Muscle layer of colon (tissue), 2 donors: ENCODE measurements around the gene MKRN1.

Experiments
- H3K27ac ChIP-seq: one replicate; pipeline ENCODE4 v1.7.0; 2013; ENCODE audit warnings: low read depth, mild to moderate bottlenecking, low read length, moderate library complexity
- H3K27me3 ChIP-seq, 2 donors: one replicate each; pipeline ENCODE4 v1.7.0; 2013; ENCODE audit warnings: low read length in 2 of 2, mild to moderate bottlenecking in 2 of 2; ENCODE audit not compliant: insufficient read depth in 2 of 2, control insufficient read depth in 1 of 2
- H3K36me3 ChIP-seq: one replicate; pipeline ENCODE4 v1.7.0; 2013; ENCODE audit warnings: mild to moderate bottlenecking, low read length; ENCODE audit not compliant: insufficient read depth
- H3K4me1 ChIP-seq: one replicate; pipeline ENCODE4 v1.7.0; 2013; ENCODE audit warnings: mild to moderate bottlenecking, low read length; ENCODE audit not compliant: insufficient read depth
- H3K4me3 ChIP-seq, 2 donors: one replicate each; pipeline ENCODE4 v1.7.0; 2013; ENCODE audit warnings: low read length in 2 of 2, low read depth in 1 of 2, mild to moderate bottlenecking in 1 of 2, moderate library complexity in 1 of 2
- H3K9ac ChIP-seq: one replicate; pipeline ENCODE4 v1.7.0; 2013; ENCODE audit warnings: low read length
- H3K9me3 ChIP-seq: one replicate; pipeline ENCODE4 v1.7.0; 2013; ENCODE audit warnings: mild to moderate bottlenecking, low read length
- donor health status: abdominal sarcoma.
- donor health status: Adenocarcinoma of cecum.

MKRN1 gene, protein sequence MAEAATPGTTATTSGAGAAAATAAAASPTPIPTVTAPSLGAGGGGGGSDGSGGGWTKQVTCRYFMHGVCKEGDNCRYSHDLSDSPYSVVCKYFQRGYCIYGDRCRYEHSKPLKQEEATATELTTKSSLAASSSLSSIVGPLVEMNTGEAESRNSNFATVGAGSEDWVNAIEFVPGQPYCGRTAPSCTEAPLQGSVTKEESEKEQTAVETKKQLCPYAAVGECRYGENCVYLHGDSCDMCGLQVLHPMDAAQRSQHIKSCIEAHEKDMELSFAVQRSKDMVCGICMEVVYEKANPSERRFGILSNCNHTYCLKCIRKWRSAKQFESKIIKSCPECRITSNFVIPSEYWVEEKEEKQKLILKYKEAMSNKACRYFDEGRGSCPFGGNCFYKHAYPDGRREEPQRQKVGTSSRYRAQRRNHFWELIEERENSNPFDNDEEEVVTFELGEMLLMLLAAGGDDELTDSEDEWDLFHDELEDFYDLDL

DNA sequence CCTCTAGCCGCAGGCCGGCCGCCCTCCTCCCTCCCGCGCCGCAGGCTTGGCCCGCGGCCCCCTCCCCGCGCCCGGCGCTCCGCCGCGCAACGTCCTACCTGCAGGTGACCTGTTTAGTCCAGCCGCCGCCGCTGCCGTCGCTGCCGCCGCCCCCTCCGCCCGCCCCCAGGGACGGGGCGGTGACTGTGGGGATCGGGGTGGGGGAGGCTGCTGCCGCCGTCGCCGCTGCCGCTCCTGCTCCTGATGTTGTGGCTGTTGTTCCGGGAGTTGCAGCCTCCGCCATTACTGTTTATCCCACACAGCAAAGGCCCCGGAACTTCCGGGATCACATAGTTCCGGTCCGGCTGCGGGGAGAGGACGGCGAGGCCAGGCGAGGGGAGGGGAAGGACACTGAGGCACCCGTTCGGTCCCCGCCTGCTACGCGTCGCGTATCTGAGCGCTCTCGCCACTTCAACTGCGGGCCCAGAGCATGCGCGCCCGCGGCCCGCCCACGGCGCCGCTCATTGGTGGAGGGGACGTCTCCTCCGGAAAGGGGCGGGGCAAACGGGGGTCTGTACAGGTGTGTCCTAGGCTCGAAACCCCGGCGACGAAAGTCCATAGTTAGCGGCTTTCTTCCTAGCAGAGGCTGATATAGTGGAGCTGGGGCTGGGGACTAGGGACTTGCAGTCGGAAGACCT lies at the start of gene MKRN1:
Gene MKRN1 (minus strand): TSS at position 444 of the 677 bp plus-strand sequence. CDS start 161 bp downstream, at position 283.
- peaks cover 8% of the 10 kb centered on the region for H3K4me1 ChIP-seq
- H3K27ac ChIP-seq, result peak within 1 kb of the TSS; percentile 98
- peak within 1 kb of the TSS; percentile 73 to 80 for H3K4me3 ChIP-seq
- no peaks in the 10 kb centered on the region for H3K36me3 ChIP-seq
- no peaks in the 10 kb centered on the region for H3K27me3 ChIP-seq
- H3K9me3 ChIP-seq, result no peaks in the 10 kb centered on the region
- peak within 1 kb of the TSS; percentile 3 for H3K9ac ChIP-seq

DNA sequence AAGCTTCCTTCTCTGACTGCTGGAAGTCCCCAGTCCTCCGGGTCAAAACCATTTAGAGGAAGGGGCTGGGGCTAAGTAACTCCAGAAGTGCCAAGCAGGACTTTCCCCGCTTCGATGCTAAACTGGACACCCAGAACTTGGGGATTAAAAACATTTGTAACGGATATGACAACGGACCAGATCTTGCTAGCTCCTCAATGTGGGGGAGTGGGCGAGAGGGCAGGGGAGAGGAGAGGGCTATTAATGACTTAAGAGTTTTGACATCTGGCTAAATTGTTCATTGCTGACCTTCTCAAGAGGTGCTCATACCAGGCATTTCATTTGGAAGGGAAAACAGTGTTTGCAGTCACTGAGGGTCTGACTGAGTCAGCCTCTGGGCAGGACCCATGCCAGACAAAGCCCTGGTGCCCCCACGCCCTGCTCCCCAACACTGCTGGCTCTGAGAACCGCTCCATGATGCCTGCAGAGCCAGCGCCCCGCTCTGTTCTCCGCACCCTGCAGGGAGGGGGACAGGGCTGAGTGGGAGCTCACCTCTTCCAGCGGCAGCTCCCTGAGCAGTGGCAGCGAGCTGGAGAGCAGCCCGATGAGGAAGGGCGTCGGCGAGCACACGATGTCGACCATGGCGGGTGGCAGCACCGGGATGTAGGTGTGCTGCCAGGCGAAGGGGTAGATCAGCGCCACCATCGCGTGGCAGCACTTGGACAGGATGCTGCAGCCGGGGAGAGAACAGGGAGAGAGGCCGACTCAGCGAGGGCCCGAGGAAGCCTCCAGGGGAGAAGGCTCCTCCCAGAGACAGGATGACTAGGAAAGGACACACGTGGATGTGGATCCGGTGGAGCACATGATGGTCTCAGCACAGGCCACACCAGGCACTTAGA lies 47.7 kb upstream of the MKRN1 start:
- H3K9ac ChIP-seq, result no peak overlapping the region
- no peak overlapping the region for H3K4me3 ChIP-seq
- H3K36me3 ChIP-seq, result peaks cover 5% of the 10 kb centered on the region
- no peaks in the 10 kb centered on the region for H3K27me3 ChIP-seq
- no peaks in the 10 kb centered on the region for H3K4me1 ChIP-seq
- no peak overlapping the region for H3K27ac ChIP-seq
- H3K9me3 ChIP-seq, result no peaks in the 10 kb centered on the region

DNA sequence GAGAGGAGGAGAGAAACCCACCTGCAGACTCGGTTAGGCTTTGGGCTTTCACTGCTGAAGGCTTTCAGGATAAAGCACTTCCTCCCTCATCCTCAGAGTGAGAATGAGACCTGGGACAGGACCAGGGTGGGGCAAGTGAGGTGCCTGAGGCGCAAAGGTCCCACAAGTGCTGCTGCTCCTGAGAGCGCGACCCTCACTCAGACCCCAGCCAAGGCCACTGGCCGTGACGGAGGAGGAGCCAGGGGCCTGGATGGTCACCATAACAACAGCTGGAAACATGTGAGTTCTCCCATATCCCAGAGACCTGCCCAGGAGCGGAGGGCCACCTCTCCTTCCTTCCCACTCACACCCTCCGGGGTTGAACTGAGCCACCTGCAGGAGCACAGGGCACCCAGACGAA lies 46.9 kb upstream of the MKRN1 start:
- no peak overlapping the region for H3K9ac ChIP-seq
- no peak overlapping the region for H3K27ac ChIP-seq
- peaks cover 10% of the 10 kb centered on the region for H3K36me3 ChIP-seq
- H3K4me3 ChIP-seq, result no peak overlapping the region
- no peaks in the 10 kb centered on the region for H3K27me3 ChIP-seq
- H3K9me3 ChIP-seq, result no peaks in the 10 kb centered on the region
- H3K4me1 ChIP-seq, result no peaks in the 10 kb centered on the region

DNA sequence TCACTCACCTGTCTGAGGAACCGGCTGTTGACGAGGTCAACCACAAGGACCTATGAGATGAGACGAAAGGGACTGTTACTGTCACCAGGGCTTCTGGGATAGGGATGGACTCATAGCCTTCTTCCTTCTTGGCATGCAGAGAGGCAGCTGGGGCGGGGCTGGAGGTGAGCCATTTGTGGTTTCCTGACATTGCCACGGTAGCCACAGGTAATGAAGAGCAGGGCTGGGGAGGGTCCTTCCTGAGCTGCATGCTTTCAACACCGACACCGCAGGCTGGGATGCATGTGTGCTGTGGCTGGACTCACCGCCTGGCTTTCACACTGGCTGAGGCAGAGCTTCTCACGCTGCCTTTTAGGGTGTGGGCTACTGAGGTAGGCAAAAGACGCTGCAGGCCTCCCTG lies 46.4 kb upstream of the MKRN1 start:
- Histone ChIP-seq H3K36me3 (peaks cover 10% of the 10 kb centered on the region), H3K4me3 (no peak overlapping the region), H3K4me1 (no peaks in the 10 kb centered on the region), H3K9ac (no peak overlapping the region), H3K9me3 (no peaks in the 10 kb centered on the region), H3K27ac (no peak overlapping the region), H3K27me3 (no peaks in the 10 kb centered on the region)

DNA sequence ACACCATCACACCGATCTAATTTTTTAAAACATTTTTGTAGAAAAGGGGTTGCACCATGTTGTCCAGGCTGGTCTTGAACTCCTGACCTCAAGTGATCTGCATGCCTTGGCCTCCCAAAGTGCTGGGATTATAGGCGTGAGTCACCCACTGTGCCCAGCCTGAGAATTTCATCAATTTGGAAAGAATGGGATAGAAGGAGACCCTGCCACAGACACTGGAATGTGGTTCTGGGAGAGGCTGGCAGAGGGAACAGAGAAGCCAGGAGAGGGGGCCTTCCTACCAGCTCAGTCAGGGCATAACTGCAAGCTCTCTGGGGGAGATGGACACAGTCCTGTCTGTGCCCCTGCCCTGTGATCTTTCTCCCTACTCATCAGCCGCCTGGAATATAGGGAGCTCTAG lies 42.1 kb upstream of the MKRN1 start:
- H3K27me3 ChIP-seq, result no peaks in the 10 kb centered on the region
- H3K9ac ChIP-seq, result no peak overlapping the region

DNA sequence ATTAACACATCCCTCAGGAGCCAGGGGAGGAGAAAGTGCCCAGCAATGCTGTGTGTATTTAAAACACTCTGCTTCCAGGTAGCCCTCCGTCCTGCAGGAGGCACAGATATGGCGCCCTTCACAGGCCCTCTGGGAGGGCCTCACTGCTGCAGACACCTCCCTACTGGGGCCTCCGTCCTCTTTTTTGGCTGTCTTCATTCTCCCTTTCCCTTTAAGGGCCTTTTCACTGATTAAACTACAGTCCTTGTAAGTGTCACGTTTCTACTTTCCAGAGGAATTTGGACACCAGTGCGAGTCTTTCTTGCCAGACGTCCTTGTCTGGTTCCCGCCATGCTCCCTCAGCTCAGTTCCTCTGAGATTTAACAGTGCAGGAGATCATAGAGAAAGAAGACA lies 39.7 kb upstream of the MKRN1 start:
- H3K4me3 ChIP-seq, result no peak overlapping the region
- H3K27ac ChIP-seq, result peak overlapping the region; percentile 58
- no peaks in the 10 kb centered on the region for H3K9me3 ChIP-seq
- H3K36me3 ChIP-seq, result peaks cover 5% of the 10 kb centered on the region
- no peak overlapping the region for H3K9ac ChIP-seq
- no peaks in the 10 kb centered on the region for H3K4me1 ChIP-seq
- H3K27me3 ChIP-seq, result no peaks in the 10 kb centered on the region

More for the DNA sequence above, 42.1 kb upstream of the MKRN1 start:
- Histone ChIP-seq H3K4me1 (no peaks in the 10 kb centered on the region), H3K4me3 (no peak overlapping the region), H3K36me3 (peaks cover 10% of the 10 kb centered on the region), H3K27ac (no peak overlapping the region), H3K9me3 (no peaks in the 10 kb centered on the region)

DNA sequence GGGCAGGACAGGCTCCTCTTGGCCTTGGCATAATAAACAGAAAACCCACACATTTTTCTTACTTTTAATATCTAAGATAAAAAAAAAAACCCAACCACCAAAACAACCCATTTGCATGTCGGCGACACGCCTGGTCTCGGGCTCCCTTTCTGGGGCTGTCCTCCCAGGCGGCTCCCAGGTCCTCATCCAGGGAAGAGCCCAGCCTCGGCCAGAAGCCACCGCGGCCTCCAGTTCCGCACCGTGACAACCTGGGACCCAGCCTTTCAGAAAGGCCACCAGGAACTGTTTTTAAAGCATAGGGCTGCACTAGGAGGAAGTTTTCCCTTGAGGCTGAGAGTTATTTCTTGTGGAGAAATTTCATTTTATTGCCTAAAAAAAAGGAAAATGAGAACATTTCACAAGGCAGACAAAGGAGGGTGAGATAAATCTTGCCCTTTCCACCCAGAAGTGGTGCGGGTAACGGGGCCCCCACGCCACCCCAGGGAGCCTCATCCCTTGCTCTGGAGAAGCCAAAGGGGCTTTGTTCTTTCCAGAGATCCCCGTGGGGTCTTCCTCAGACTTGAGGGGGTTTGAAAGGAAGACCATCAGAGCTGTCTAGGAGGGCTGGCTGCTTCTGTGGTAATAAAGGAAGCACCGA lies 39.2 kb upstream of the MKRN1 start:
- no peak overlapping the region for H3K4me3 ChIP-seq
- no peak overlapping the region for H3K9ac ChIP-seq
- H3K27me3 ChIP-seq, result no peaks in the 10 kb centered on the region
- no peaks in the 10 kb centered on the region for H3K4me1 ChIP-seq
- H3K9me3 ChIP-seq, result no peaks in the 10 kb centered on the region
- H3K36me3 ChIP-seq, result peaks cover 5% of the 10 kb centered on the region
- H3K27ac ChIP-seq, result peak overlapping the region; percentile 58

DNA sequence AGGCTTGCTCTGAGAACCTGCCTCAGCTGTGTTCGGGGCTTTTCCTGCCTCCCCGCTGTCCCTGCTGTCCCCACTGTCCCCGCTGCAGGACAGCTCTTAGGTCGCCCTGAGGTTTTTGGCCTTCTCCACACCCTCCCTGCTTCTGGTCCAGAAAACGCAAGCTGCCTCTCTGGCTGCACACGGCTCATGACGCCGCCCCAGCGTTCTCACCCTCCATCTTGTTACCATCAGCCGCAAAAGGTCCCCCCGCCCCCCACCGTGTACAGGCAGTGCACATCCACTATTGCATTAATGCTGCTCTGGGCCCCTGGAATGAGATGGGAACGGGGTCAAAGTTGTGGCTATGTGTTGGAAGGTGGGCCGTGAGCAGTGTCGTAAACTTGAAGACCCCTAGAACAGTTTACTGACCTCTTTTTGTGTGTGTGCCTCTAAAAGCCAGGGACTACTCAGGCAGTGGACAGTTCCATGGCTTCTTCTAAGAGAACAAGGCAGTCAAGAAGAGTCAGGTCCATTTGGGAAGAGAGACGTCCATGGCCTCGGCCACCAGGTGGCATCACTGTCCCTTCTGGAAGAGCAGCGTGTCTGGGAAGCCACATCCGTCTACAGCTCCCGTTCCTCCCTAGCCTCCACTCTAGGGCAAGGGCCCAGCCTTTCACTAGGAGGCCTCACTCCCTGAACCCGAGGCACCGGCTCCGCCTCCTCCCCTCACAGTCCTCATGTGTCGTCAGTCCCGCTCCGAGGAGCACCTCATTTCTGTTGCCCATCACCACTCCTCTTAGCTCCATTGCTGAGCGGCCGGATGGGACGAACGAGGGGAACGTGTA lies 38.5 kb upstream of the MKRN1 start:
- H3K27ac ChIP-seq, result peak overlapping the region; percentile 58

DNA sequence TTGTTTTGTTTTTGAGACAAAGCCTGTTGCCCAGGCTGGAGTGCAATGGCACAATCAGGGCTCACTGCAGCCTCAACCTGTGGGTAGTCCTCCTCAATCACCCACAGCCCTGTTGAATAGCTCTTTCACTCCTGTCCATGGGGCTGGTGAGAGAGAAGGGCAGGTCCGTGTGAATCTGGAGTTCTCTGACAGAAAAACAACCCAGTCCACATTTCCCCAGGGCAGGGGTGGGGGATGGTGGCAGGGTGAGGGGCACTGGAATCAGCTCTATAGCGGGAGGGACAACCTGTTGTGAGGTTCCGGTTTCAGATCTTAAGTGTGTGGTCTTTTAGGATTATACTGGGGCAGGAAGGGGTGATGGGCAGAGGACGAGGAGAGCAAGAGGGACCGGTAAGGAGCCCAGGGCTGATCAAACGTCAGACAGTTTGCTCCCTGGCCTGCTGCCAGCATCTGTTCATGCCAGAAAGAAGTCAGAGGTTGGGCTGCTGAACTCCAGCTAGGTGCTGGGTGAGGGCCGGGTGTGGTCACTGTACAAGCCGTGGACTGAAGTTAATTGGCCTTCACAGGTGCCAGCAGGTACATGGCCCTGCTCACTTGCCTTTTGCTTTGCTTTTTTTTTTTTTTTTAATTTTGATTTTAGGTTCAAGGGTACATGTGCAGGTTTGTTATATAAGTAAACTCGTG lies 33.2 kb upstream of the MKRN1 start:
- Histone ChIP-seq H3K9me3 (no peaks in the 10 kb centered on the region), H3K27me3 (no peaks in the 10 kb centered on the region), H3K36me3 (no peaks in the 10 kb centered on the region), H3K27ac (no peak overlapping the region), H3K9ac (no peak overlapping the region), H3K4me1 (peaks cover 14% of the 10 kb centered on the region), H3K4me3 (no peak overlapping the region)

More for the DNA sequence above, 38.5 kb upstream of the MKRN1 start:
- Histone ChIP-seq H3K4me3 (no peak overlapping the region), H3K9me3 (no peaks in the 10 kb centered on the region), H3K9ac (no peak overlapping the region), H3K36me3 (peaks cover 5% of the 10 kb centered on the region), H3K27me3 (no peaks in the 10 kb centered on the region), H3K4me1 (no peaks in the 10 kb centered on the region)

DNA sequence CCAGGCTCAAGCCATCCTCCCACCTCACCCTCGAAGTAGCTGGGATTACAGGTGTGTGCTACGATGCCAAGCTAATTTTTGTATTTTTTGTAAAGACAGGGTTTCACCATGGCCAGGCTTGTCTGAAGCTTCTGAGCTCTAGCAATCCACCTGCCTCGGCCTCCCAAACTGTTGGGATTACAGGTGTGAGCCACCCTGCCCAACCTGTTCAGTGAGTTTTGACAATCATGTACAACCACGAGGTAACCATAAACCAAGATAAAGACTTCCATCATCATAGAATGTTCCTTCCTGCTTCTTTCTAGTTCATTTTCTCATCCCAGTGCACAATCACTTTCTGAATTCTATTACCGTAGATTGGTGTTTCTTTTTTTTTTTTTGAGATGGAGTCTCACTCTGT lies 30.5 kb upstream of the MKRN1 start:
- Histone ChIP-seq H3K9me3 (no peaks in the 10 kb centered on the region), H3K4me1 (peaks cover 28% of the 10 kb centered on the region), H3K9ac (no peak overlapping the region), H3K27ac (no peak overlapping the region), H3K27me3 (no peaks in the 10 kb centered on the region), H3K36me3 (no peaks in the 10 kb centered on the region), H3K4me3 (no peak overlapping the region)
